ENCODE measurements around the gene GSG1L2. TPM values are rescaled to one million over a fixed set of nuclear protein-coding genes. Genes with fewer than 3 reads are reported as not detected.

The GSG1L2 gene
- total and polyA plus RNA-seq, 4 donors: not detected

- DNase-seq (no peak), ATAC-seq (ENCODE audit: low FRiP score) (no peak)
- no peaks in the 10 kb centered on the region for H3K27me3 ChIP-seq (ENCODE audit: control insufficient read depth in 1 of 2, insufficient read depth in 2 of 2, low read length in 1 of 2)
- no peak overlapping the region for H3K27ac ChIP-seq (ENCODE audit: low read depth in 1 of 2, low read length in 2 of 2)
- no peaks in the 10 kb centered on the region for H3K4me1 ChIP-seq (ENCODE audit: control insufficient read depth in 1 of 2, insufficient read depth in 2 of 2, low read length in 2 of 2)
- intact Hi-C loops (cut with DNase I): no loop called here
- 42 to 77% methylated on average over 4 of the region's 4 CpGs for WGBS, 2 donors
- H3K4me3 ChIP-seq (ENCODE audit: low read length in 2 of 2): no peak overlapping the region
- peaks cover 4% of the 10 kb centered on the region for H3K9me3 ChIP-seq (ENCODE audit: control insufficient read depth, low read length)
- no peaks in the 10 kb centered on the region for H3K36me3 ChIP-seq (ENCODE audit: control insufficient read depth in 1 of 2, insufficient read depth in 2 of 2, low read length in 1 of 2)
Measured at GRCh38 chr17:9805769-9806168, 16.1 kb downstream of the GSG1L2 start.

- no peak overlapping the region for H3K4me3 ChIP-seq (ENCODE audit: low read length in 2 of 2)
- no peak for DNase-seq
- intact Hi-C loops (cut with DNase I): no loop called here
- H3K36me3 ChIP-seq (ENCODE audit: control insufficient read depth in 1 of 2, insufficient read depth in 2 of 2, low read length in 1 of 2): no peaks in the 10 kb centered on the region
- ATAC-seq (ENCODE audit: low FRiP score): no peak
- H3K27me3 ChIP-seq (ENCODE audit: control insufficient read depth in 1 of 2, insufficient read depth in 2 of 2, low read length in 1 of 2): no peaks in the 10 kb centered on the region
- no peak overlapping the region for H3K27ac ChIP-seq (ENCODE audit: low read depth in 1 of 2, low read length in 2 of 2)
- no peaks in the 10 kb centered on the region for H3K4me1 ChIP-seq (ENCODE audit: control insufficient read depth in 1 of 2, insufficient read depth in 2 of 2, low read length in 2 of 2)
- H3K9me3 ChIP-seq (ENCODE audit: control insufficient read depth, low read length): peaks cover 4% of the 10 kb centered on the region
- 48 to 60% methylated on average over 4 of the region's 4 CpGs for WGBS, 2 donors
Measured at GRCh38 chr17:9802697-9803096, 19.2 kb downstream of the GSG1L2 start.

- ATAC-seq (ENCODE audit: low FRiP score): no peak
- intact Hi-C loops (cut with DNase I): no loop called here
- no peak for DNase-seq
- Histone ChIP-seq H3K27me3 (ENCODE audit: control insufficient read depth in 1 of 2, insufficient read depth in 2 of 2, low read length in 1 of 2) (no peaks in the 10 kb centered on the region), H3K9me3 (ENCODE audit: control insufficient read depth, low read length) (peaks cover 4% of the 10 kb centered on the region), H3K4me3 (ENCODE audit: low read length in 2 of 2) (no peak overlapping the region), H3K36me3 (ENCODE audit: control insufficient read depth in 1 of 2, insufficient read depth in 2 of 2, low read length in 1 of 2) (no peaks in the 10 kb centered on the region), H3K4me1 (ENCODE audit: control insufficient read depth in 1 of 2, insufficient read depth in 2 of 2, low read length in 2 of 2) (no peaks in the 10 kb centered on the region), H3K27ac (ENCODE audit: low read depth in 1 of 2, low read length in 2 of 2) (no peak overlapping the region)
- WGBS, 2 donors: 63 to 69% methylated on average over 13 of the region's 13 CpGs
Measured at GRCh38 chr17:9802294-9802693, 19.6 kb downstream of the GSG1L2 start.

GRCh38 chr17:9801505-9801904 lies 20.4 kb downstream of the GSG1L2 start:
- WGBS, 2 donors: 24 to 25% methylated on average over 2 of the region's 2 CpGs
- no peak overlapping the region for H3K27ac ChIP-seq (ENCODE audit: low read depth in 1 of 2, low read length in 2 of 2)
- DNase-seq (no peak), ATAC-seq (ENCODE audit: low FRiP score) (no peak)
- H3K27me3 ChIP-seq (ENCODE audit: control insufficient read depth in 1 of 2, insufficient read depth in 2 of 2, low read length in 1 of 2): no peaks in the 10 kb centered on the region
- H3K4me1 ChIP-seq (ENCODE audit: control insufficient read depth in 1 of 2, insufficient read depth in 2 of 2, low read length in 2 of 2): no peaks in the 10 kb centered on the region
- H3K4me3 ChIP-seq (ENCODE audit: low read length in 2 of 2): no peak overlapping the region
- intact Hi-C loops (cut with DNase I): no loop called here
- H3K9me3 ChIP-seq (ENCODE audit: control insufficient read depth, low read length): peaks cover 4% of the 10 kb centered on the region
- no peaks in the 10 kb centered on the region for H3K36me3 ChIP-seq (ENCODE audit: control insufficient read depth in 1 of 2, insufficient read depth in 2 of 2, low read length in 1 of 2)

GRCh38 chr17:9798724-9799123 lies 23.2 kb downstream of the GSG1L2 start:
- no peak overlapping the region for H3K4me3 ChIP-seq (ENCODE audit: low read length in 2 of 2)
- ATAC-seq (ENCODE audit: low FRiP score): no peak
- WGBS, 2 donors: 86 to 90% methylated on average over 7 of the region's 7 CpGs
- H3K9me3 ChIP-seq (ENCODE audit: control insufficient read depth, low read length): peaks cover 2% of the 10 kb centered on the region
- no peaks in the 10 kb centered on the region for H3K4me1 ChIP-seq (ENCODE audit: control insufficient read depth in 1 of 2, insufficient read depth in 2 of 2, low read length in 2 of 2)
- no peak overlapping the region for H3K27ac ChIP-seq (ENCODE audit: low read depth in 1 of 2, low read length in 2 of 2)
- H3K27me3 ChIP-seq (ENCODE audit: control insufficient read depth in 1 of 2, insufficient read depth in 2 of 2, low read length in 1 of 2): no peaks in the 10 kb centered on the region
- DNase-seq: peak in 1 of 2 donors; percentile 2
- intact Hi-C loops (cut with DNase I): no loop called here
- no peaks in the 10 kb centered on the region for H3K36me3 ChIP-seq (ENCODE audit: control insufficient read depth in 1 of 2, insufficient read depth in 2 of 2, low read length in 1 of 2)

- 74 to 83% methylated on average over 3 of the region's 3 CpGs for WGBS, 2 donors
- ATAC-seq (ENCODE audit: low FRiP score) (no peak), DNase-seq (peak in 1 of 2 donors; percentile 15)
- intact Hi-C loops (cut with DNase I): no loop called here
- peaks cover 2% of the 10 kb centered on the region for H3K9me3 ChIP-seq (ENCODE audit: control insufficient read depth, low read length)
- H3K4me3 ChIP-seq (ENCODE audit: low read length in 2 of 2): no peak overlapping the region
- no peaks in the 10 kb centered on the region for H3K36me3 ChIP-seq (ENCODE audit: control insufficient read depth in 1 of 2, insufficient read depth in 2 of 2, low read length in 1 of 2)
- no peaks in the 10 kb centered on the region for H3K27me3 ChIP-seq (ENCODE audit: control insufficient read depth in 1 of 2, insufficient read depth in 2 of 2, low read length in 1 of 2)
- no peak overlapping the region for H3K27ac ChIP-seq (ENCODE audit: low read depth in 1 of 2, low read length in 2 of 2)
- H3K4me1 ChIP-seq (ENCODE audit: control insufficient read depth in 1 of 2, insufficient read depth in 2 of 2, low read length in 2 of 2): no peaks in the 10 kb centered on the region
Measured at GRCh38 chr17:9798008-9798407, 23.9 kb downstream of the GSG1L2 start.

- ATAC-seq (ENCODE audit: low FRiP score): no peak
- H3K4me3 ChIP-seq (ENCODE audit: low read length in 2 of 2): no peak overlapping the region
- intact Hi-C loops (cut with DNase I): no loop called here
Measured at GRCh38 chr17:9792181-9792840, 29.6 kb downstream of the GSG1L2 start.

GRCh38 chr17:9790889-9791876 lies 30.7 kb downstream of the GSG1L2 start, which contains the start of gene DHRS7C:
Gene DHRS7C (minus strand): TSS chr17:9791592. CDS start chr17:9791284, 308 bp downstream.
- H3K9me3 ChIP-seq (ENCODE audit: control insufficient read depth, low read length): no peaks in the 10 kb centered on the region
- intact Hi-C loops (cut with DNase I): no loop called here
- DNase-seq (peak in 1 of 2 donors; percentile 41), ATAC-seq (ENCODE audit: low FRiP score) (no peak)
- no peaks in the 10 kb centered on the region for H3K36me3 ChIP-seq (ENCODE audit: control insufficient read depth in 1 of 2, insufficient read depth in 2 of 2, low read length in 1 of 2)
- no peak within 1 kb of the TSS for H3K4me3 ChIP-seq (ENCODE audit: low read length in 2 of 2)
- H3K4me1 ChIP-seq (ENCODE audit: control insufficient read depth in 1 of 2, insufficient read depth in 2 of 2, low read length in 2 of 2): no peaks in the 10 kb centered on the region
- no peak within 1 kb of the TSS for H3K27ac ChIP-seq (ENCODE audit: low read depth in 1 of 2, low read length in 2 of 2)
- WGBS, 2 donors: 69% methylated on average over 15 of the region's 15 CpGs
- no peaks in the 10 kb centered on the region for H3K27me3 ChIP-seq (ENCODE audit: control insufficient read depth in 1 of 2, insufficient read depth in 2 of 2, low read length in 1 of 2)

More at GRCh38 chr17:9792181-9792840, 29.6 kb downstream of the GSG1L2 start:
- Histone ChIP-seq H3K4me1 (ENCODE audit: control insufficient read depth in 1 of 2, insufficient read depth in 2 of 2, low read length in 2 of 2) (no peaks in the 10 kb centered on the region), H3K27ac (ENCODE audit: low read depth in 1 of 2, low read length in 2 of 2) (no peak overlapping the region), H3K9me3 (ENCODE audit: control insufficient read depth, low read length) (no peaks in the 10 kb centered on the region), H3K27me3 (ENCODE audit: control insufficient read depth in 1 of 2, insufficient read depth in 2 of 2, low read length in 1 of 2) (no peaks in the 10 kb centered on the region), H3K36me3 (ENCODE audit: control insufficient read depth in 1 of 2, insufficient read depth in 2 of 2, low read length in 1 of 2) (no peaks in the 10 kb centered on the region)
- DNase-seq: peak in 1 of 2 donors; percentile 24
- 92 to 93% methylated on average over 15 of the region's 15 CpGs for WGBS, 2 donors

All from aorta (tissue), 5 donors.